Duodenal mucosa (tissue), 2 donors: ENCODE results near the gene TP73.

Source experiments
- H3K27ac ChIP-seq: one replicate; pipeline ENCODE4 v1.7.0; 2013; ENCODE audit warnings: low read depth, low read length
- H3K27me3 ChIP-seq, 2 donors: one replicate each; pipeline ENCODE4 v1.7.0; 2013; ENCODE audit warnings: low read length in 2 of 2, control low read depth in 1 of 2; ENCODE audit not compliant: insufficient read depth in 2 of 2, control insufficient read depth in 1 of 2
- H3K36me3 ChIP-seq, 2 donors: one replicate each; pipeline ENCODE4 v1.7.0; 2013; ENCODE audit warnings: low read length in 2 of 2, control low read depth in 1 of 2; ENCODE audit not compliant: insufficient read depth in 2 of 2, control insufficient read depth in 1 of 2
- H3K4me1 ChIP-seq, 2 donors: one replicate each; pipeline ENCODE4 v1.7.0; 2013; ENCODE audit warnings: low read length in 2 of 2, control low read depth in 1 of 2; ENCODE audit not compliant: insufficient read depth in 2 of 2, control insufficient read depth in 1 of 2
- H3K4me3 ChIP-seq, 2 donors: one replicate each; pipeline ENCODE4 v1.7.0; 2013; ENCODE audit warnings: low read length in 2 of 2, low read depth in 1 of 2
- H3K9ac ChIP-seq, 2 donors: one replicate each; pipeline ENCODE4 v1.7.0; 2013; ENCODE audit warnings: low read length in 2 of 2, low read depth in 1 of 2
- H3K9me3 ChIP-seq, 2 donors: one replicate each; pipeline ENCODE4 v1.7.0; 2013; ENCODE audit warnings: low read length in 2 of 2, control low read depth in 1 of 2; ENCODE audit not compliant: control insufficient read depth in 1 of 2

TP73 gene

GRCh38 chr1:3777647-3778589 is 125.6 kb downstream of the TP73 start:
- peaks cover 0 to 10% of the 10 kb centered on the region in 2 donors for H3K27me3 ChIP-seq
- no peak overlapping the region for H3K27ac ChIP-seq
- no peaks in the 10 kb centered on the region for H3K9me3 ChIP-seq
- no peak overlapping the region for H3K4me3 ChIP-seq
- peaks cover 17 to 42% of the 10 kb centered on the region in 2 donors for H3K36me3 ChIP-seq
- H3K9ac ChIP-seq, result no peak overlapping the region
- H3K4me1 ChIP-seq, result peaks cover 0 to 23% of the 10 kb centered on the region in 2 donors

- Histone ChIP-seq H3K27ac (no peak overlapping the region), H3K36me3 (peaks cover 17 to 50% of the 10 kb centered on the region in 2 donors), H3K4me1 (peaks cover 0 to 16% of the 10 kb centered on the region in 2 donors), H3K4me3 (no peak overlapping the region), H3K9me3 (no peaks in the 10 kb centered on the region), H3K27me3 (peaks cover 0 to 3% of the 10 kb centered on the region in 2 donors), H3K9ac (no peak overlapping the region)
Observed at GRCh38 chr1:3778590-3779264, 126.4 kb downstream of the TP73 start.

GRCh38 chr1:3779265-3779911 is 127.1 kb downstream of the TP73 start:
- Histone ChIP-seq H3K27me3 (no peaks in the 10 kb centered on the region), H3K9me3 (no peaks in the 10 kb centered on the region), H3K4me3 (no peak overlapping the region), H3K9ac (no peak overlapping the region), H3K27ac (no peak overlapping the region), H3K4me1 (peaks cover 0 to 16% of the 10 kb centered on the region in 2 donors), H3K36me3 (peaks cover 17 to 57% of the 10 kb centered on the region in 2 donors)

- no peaks in the 10 kb centered on the region for H3K9me3 ChIP-seq
- H3K9ac ChIP-seq, result no peak overlapping the region
- H3K36me3 ChIP-seq, result peaks cover 20 to 62% of the 10 kb centered on the region in 2 donors
Observed at GRCh38 chr1:3779912-3780416, 127.6 kb downstream of the TP73 start.

GRCh38 chr1:3780901-3781300 is 128.6 kb downstream of the TP73 start:
- Histone ChIP-seq H3K27ac (no peak overlapping the region), H3K27me3 (no peaks in the 10 kb centered on the region), H3K4me3 (no peak overlapping the region), H3K4me1 (peaks cover 0 to 12% of the 10 kb centered on the region in 2 donors), H3K36me3 (peaks cover 21 to 68% of the 10 kb centered on the region in 2 donors), H3K9ac (no peak overlapping the region), H3K9me3 (no peaks in the 10 kb centered on the region)

More at GRCh38 chr1:3779912-3780416, 127.6 kb downstream of the TP73 start:
- Histone ChIP-seq H3K27ac (no peak overlapping the region), H3K27me3 (no peaks in the 10 kb centered on the region), H3K4me3 (no peak overlapping the region), H3K4me1 (peaks cover 0 to 16% of the 10 kb centered on the region in 2 donors)

GRCh38 chr1:3783651-3784474 is 131.5 kb downstream of the TP73 start:
- H3K9me3 ChIP-seq, result no peaks in the 10 kb centered on the region
- H3K9ac ChIP-seq, result no peak overlapping the region
- H3K36me3 ChIP-seq, result peaks cover 29 to 92% of the 10 kb centered on the region in 2 donors
- no peaks in the 10 kb centered on the region for H3K27me3 ChIP-seq
- no peak overlapping the region for H3K27ac ChIP-seq
- H3K4me1 ChIP-seq, result peaks cover 0 to 6% of the 10 kb centered on the region in 2 donors
- H3K4me3 ChIP-seq, result no peak overlapping the region

- Histone ChIP-seq H3K27me3 (no peaks in the 10 kb centered on the region), H3K9me3 (no peaks in the 10 kb centered on the region), H3K27ac (no peak overlapping the region), H3K4me3 (no peak overlapping the region), H3K4me1 (peaks cover 0 to 6% of the 10 kb centered on the region in 2 donors), H3K36me3 (peaks cover 23 to 80% of the 10 kb centered on the region in 2 donors), H3K9ac (no peak overlapping the region)
Observed at GRCh38 chr1:3785045-3785444, 132.7 kb downstream of the TP73 start.

GRCh38 chr1:3785456-3786157 is 133.3 kb downstream of the TP73 start:
- peaks cover 18 to 79% of the 10 kb centered on the region in 2 donors for H3K36me3 ChIP-seq

More at GRCh38 chr1:3785456-3786157, 133.3 kb downstream of the TP73 start:
- no peaks in the 10 kb centered on the region for H3K27me3 ChIP-seq
- H3K4me3 ChIP-seq, result no peak overlapping the region
- no peak overlapping the region for H3K9ac ChIP-seq
- no peak overlapping the region for H3K27ac ChIP-seq
- peaks cover 0 to 6% of the 10 kb centered on the region in 2 donors for H3K4me1 ChIP-seq
- H3K9me3 ChIP-seq, result no peaks in the 10 kb centered on the region
